Common myeloid progenitor, CD34-positive (primary cell): ENCODE measurements around the gene TNS1.

Experiments
- CTCF ChIA-PET: fragments of 350-600 bp; sonication (Branson Sonifier 250); formaldehyde crosslinking; loops from one replicate; lab custom pipeline; 2021; ENCODE audit warnings: antibody characterized with exemption; lab: Charles Lee
- POLR2A ChIA-PET: fragments of 350-600 bp; sonication (Branson Sonifier 250); formaldehyde crosslinking; loops from one replicate; lab custom pipeline; 2021; ENCODE audit warnings: antibody characterized with exemption; lab: Charles Lee
- DNase-seq, 3 donors: peaks; one replicate each; pipeline versions ENCODE4 v3.0.0 to v3.0.0-alpha.2; 2013
- H3K27ac ChIP-seq, 2 experiments: 1 replicate in 1 of 2; 2 replicates in 1 of 2; pipeline ENCODE4 v1.7.0; 2013; ENCODE audit warnings: inconsistent platforms in 2 of 2, low read length in 2 of 2, mild to moderate bottlenecking in 2 of 2, low read depth in 1 of 2, moderate library complexity in 1 of 2; ENCODE audit not compliant: severe bottlenecking in 2 of 2, insufficient read depth in 1 of 2, poor library complexity in 1 of 2
- H3K27me3 ChIP-seq, 5 experiments: replicated peaks in 2 of 5; 1 replicate in 3 of 5; 2 replicates in 2 of 5; pipeline versions ENCODE4 v1.6.1 to v1.7.0; 2013; ENCODE audit warnings: low read length in 4 of 5, mild to moderate bottlenecking in 2 of 5, moderate library complexity in 2 of 5, inconsistent platforms in 1 of 5; ENCODE audit not compliant: insufficient read depth in 5 of 5, control insufficient read depth in 4 of 5
- H3K36me3 ChIP-seq, 4 experiments: 1 replicate in 2 of 4; 2 replicates in 2 of 4; pipeline versions ENCODE4 v1.6.1 to v1.7.0; 2013; ENCODE audit warnings: low read length in 3 of 4, control low read depth in 1 of 4, mild to moderate bottlenecking in 1 of 4; ENCODE audit not compliant: control insufficient read depth in 4 of 4, insufficient read depth in 4 of 4
- H3K4me1 ChIP-seq, 4 experiments: 1 replicate in 3 of 4; 2 replicates in 1 of 4; pipeline versions ENCODE4 v1.6.1 to v1.7.1; 2013; ENCODE audit warnings: low read length in 3 of 4, mild to moderate bottlenecking in 3 of 4, control low read depth in 1 of 4, inconsistent platforms in 1 of 4, moderate library complexity in 1 of 4; ENCODE audit not compliant: control insufficient read depth in 4 of 4, insufficient read depth in 4 of 4; ENCODE audit errors: control extremely low read depth in 1 of 4
- H3K4me3 ChIP-seq, 7 experiments: 1 replicate in 4 of 7; 2 replicates in 3 of 7; pipeline versions ENCODE4 v1.5.1 to v1.7.0; 2013; ENCODE audit warnings: mild to moderate bottlenecking in 7 of 7, low read length in 6 of 7, moderate library complexity in 6 of 7, inconsistent platforms in 2 of 7, low read depth in 2 of 7, control low read depth in 1 of 7; ENCODE audit not compliant: insufficient read depth in 4 of 7, control insufficient read depth in 1 of 7; ENCODE audit errors: extremely low read depth in 1 of 7
- H3K9me3 ChIP-seq, 5 experiments: 1 replicate in 4 of 5; 2 replicates in 1 of 5; pipeline versions ENCODE4 v1.6.1 to v1.7.1; 2013; ENCODE audit warnings: low read length in 4 of 5, mild to moderate bottlenecking in 2 of 5, inconsistent platforms in 1 of 5, low read depth in 1 of 5, moderate library complexity in 1 of 5; ENCODE audit not compliant: control insufficient read depth in 4 of 5, insufficient read depth in 2 of 5; ENCODE audit errors: control extremely low read depth in 1 of 5
- WGBS: methylation state at CpG from one replicate; pipeline ENCODE4 v1.1.5; 2013; ENCODE audit not compliant: insufficient coverage; 5-methylcytosine and 5-hydroxymethylcytosine counted together

The TNS1 gene

GRCh38 chr2:217766356-217766755 is 236.4 kb downstream of the TNS1 start:
- H3K36me3 ChIP-seq: no peaks in the 10 kb centered on the region
- H3K27ac ChIP-seq: no peak overlapping the region
- WGBS: 100% methylated on average over 2 of the region's 4 CpGs
- no peaks in the 10 kb centered on the region for H3K4me1 ChIP-seq
- peaks cover 0 to 2% (median 0%) of the 10 kb centered on the region in 5 experiments for H3K27me3 ChIP-seq
- H3K9me3 ChIP-seq: peaks cover 7 to 26% (median 9%) of the 10 kb centered on the region in 5 experiments
- POLR2A ChIA-PET: no interaction called here
- no peak for DNase-seq
- CTCF ChIA-PET: no interaction called here
- no peak overlapping the region for H3K4me3 ChIP-seq

GRCh38 chr2:217761645-217762277 is 241.0 kb downstream of the TNS1 start:
- Histone ChIP-seq H3K9me3 (peaks cover 4 to 32% (median 8%) of the 10 kb centered on the region in 5 experiments), H3K36me3 (no peaks in the 10 kb centered on the region), H3K4me1 (no peaks in the 10 kb centered on the region), H3K27me3 (peaks cover 0 to 4% (median 0%) of the 10 kb centered on the region in 5 experiments), H3K4me3 (no peak overlapping the region), H3K27ac (no peak overlapping the region)
- peak in 2 of 3 donors; percentile 18 to 27 for DNase-seq
- POLR2A ChIA-PET: interaction anchor here (0.6 kb wide), 1 partner anchor 285 kb away, joined by 4 read pairs; no protein-coding TSS in a partner anchor
- WGBS: no CpG with 5 or more reads among the region's 1 CpG
- CTCF ChIA-PET: interaction anchor here (0.9 kb wide), 1 partner anchor 161 kb away, joined by 3 read pairs; no protein-coding TSS in a partner anchor

- H3K9me3 ChIP-seq: peaks cover 2 to 26% (median 8%) of the 10 kb centered on the region in 5 experiments
- H3K4me3 ChIP-seq: no peak overlapping the region
- H3K4me1 ChIP-seq: peaks cover 0 to 11% (median 4%) of the 10 kb centered on the region in 4 experiments
- ChIA-PET CTCF (no interaction called here), POLR2A (no interaction called here)
- no peak for DNase-seq
- H3K27ac ChIP-seq: no peak overlapping the region
- 100% methylated on average over 2 of the region's 2 CpGs for WGBS
- peaks cover 0 to 22% (median 1%) of the 10 kb centered on the region in 5 experiments for H3K27me3 ChIP-seq
- no peaks in the 10 kb centered on the region for H3K36me3 ChIP-seq
Measured at GRCh38 chr2:217759991-217760390, 242.8 kb downstream of the TNS1 start.

GRCh38 chr2:217757108-217757463 is 245.7 kb downstream of the TNS1 start:
- no peak overlapping the region for H3K4me3 ChIP-seq
- DNase-seq: peak in 2 of 3 donors; percentile 8 to 27
- no peak overlapping the region for H3K27ac ChIP-seq
- 80% methylated on average over 1 of the region's 2 CpGs for WGBS
- peaks cover 0 to 41% (median 14%) of the 10 kb centered on the region in 5 experiments for H3K27me3 ChIP-seq
- ChIA-PET POLR2A (interaction anchor here (0.5 kb wide), 1 partner anchor 1059 kb away, joined by 4 read pairs; no protein-coding TSS in a partner anchor), CTCF (interaction anchor here (1.0 to 1.7 kb wide), 8 partner anchors 10 to 1075 kb away, joined by 3 to 6 read pairs (median 3); no protein-coding TSS in a partner anchor)
- H3K4me1 ChIP-seq: peaks cover 0 to 11% (median 4%) of the 10 kb centered on the region in 4 experiments
- H3K9me3 ChIP-seq: peaks cover 0 to 13% (median 5%) of the 10 kb centered on the region in 5 experiments
- no peaks in the 10 kb centered on the region for H3K36me3 ChIP-seq

- POLR2A ChIA-PET: interaction anchor here (0.5 kb wide), 1 partner anchor 1058 kb away, joined by 4 read pairs; no protein-coding TSS in a partner anchor
- Histone ChIP-seq H3K27ac (no peak overlapping the region), H3K4me3 (peak overlapping the region in 3 of 7 experiments; percentile 16 to 60 (median 47)), H3K4me1 (peaks cover 0 to 11% (median 4%) of the 10 kb centered on the region in 4 experiments), H3K27me3 (peaks cover 0 to 44% (median 20%) of the 10 kb centered on the region in 5 experiments), H3K36me3 (no peaks in the 10 kb centered on the region), H3K9me3 (peaks cover 0 to 8% (median 3%) of the 10 kb centered on the region in 5 experiments)
- CTCF ChIA-PET: interaction anchor here (0.6 to 1.8 kb wide), 12 partner anchors 9 to 1075 kb away, joined by 3 to 6 read pairs (median 3); no protein-coding TSS in a partner anchor
- peak; percentile 65 to 83 (median 80) for DNase-seq
- WGBS: 18% methylated on average over 19 of the region's 34 CpGs
Measured at GRCh38 chr2:217756375-217757107, 246.3 kb downstream of the TNS1 start.

GRCh38 chr2:217755027-217755745 is 247.6 kb downstream of the TNS1 start:
- 0% methylated on average over 1 of the region's 5 CpGs for WGBS
- CTCF ChIA-PET: interaction anchor here (1.1 to 1.8 kb wide), 4 partner anchors 10 to 1074 kb away, joined by 3 to 6 read pairs (median 4); no protein-coding TSS in a partner anchor
- POLR2A ChIA-PET: no interaction called here
- no peaks in the 10 kb centered on the region for H3K36me3 ChIP-seq
- no peak overlapping the region for H3K27ac ChIP-seq
- H3K9me3 ChIP-seq: no peaks in the 10 kb centered on the region
- H3K4me3 ChIP-seq: no peak overlapping the region
- peaks cover 0 to 11% (median 4%) of the 10 kb centered on the region in 4 experiments for H3K4me1 ChIP-seq
- no peak for DNase-seq
- peaks cover 0 to 51% (median 23%) of the 10 kb centered on the region in 5 experiments for H3K27me3 ChIP-seq
